SK-N-SH (cell line): Measurements from ENCODE around the gene TGM2.

Experiments
- CHD2 ChIP-seq: fragments of 150-350 bp; IDR thresholded peaks from 2 replicates; pipeline ENCODE4 v1.6.1; 2018; ENCODE audit warnings: low read length; ENCODE audit not compliant: partially characterized antibody
- CTCF ChIP-seq: fragments of 200-600 bp; sonication (generic); IDR thresholded peaks from 2 replicates; pipeline ENCODE4 v1.6.1; 2017; ENCODE audit warnings: antibody characterized with exemption, mild to moderate bottlenecking, moderate library complexity
- EP300 ChIP-seq, 2 experiments: IDR thresholded peaks; 2 replicates each; pipeline versions ENCODE4 v1.4.0 to v1.6.1; 2012; ENCODE audit warnings: borderline replicate concordance in 1 of 2, low read depth in 1 of 2, low read length in 1 of 2
- EZH2phosphoT487 ChIP-seq: fragments of 200-600 bp; sonication (generic); IDR thresholded peaks from 2 replicates; pipeline ENCODE4 v1.6.1; 2017; ENCODE audit warnings: low read depth, mixed run types, mild to moderate bottlenecking, antibody characterized with exemption, moderate library complexity, borderline replicate concordance
- MAX ChIP-seq: IDR thresholded peaks from 2 replicates; pipeline ENCODE4 v1.4.0; 2012; ENCODE audit warnings: low read depth
- NRF1 ChIP-seq: IDR thresholded peaks from 2 replicates; pipeline ENCODE4 v1.6.1; 2012; ENCODE audit warnings: low read depth, mild to moderate bottlenecking, low read length
- POLR2AphosphoS5 ChIP-seq: IDR thresholded peaks from 2 replicates; pipeline ENCODE4 v1.6.1; 2012; ENCODE audit warnings: low read depth, low read length
- RAD21 ChIP-seq: IDR thresholded peaks from 2 replicates; pipeline ENCODE4 v1.6.1; 2012; ENCODE audit warnings: mild to moderate bottlenecking, low read length
- RXRA ChIP-seq: IDR thresholded peaks from 2 replicates; pipeline ENCODE4 v1.4.0; 2012; ENCODE audit warnings: low read depth, mild to moderate bottlenecking, borderline replicate concordance
- SMC3 ChIP-seq: IDR thresholded peaks from 2 replicates; pipeline ENCODE4 v1.6.1; 2012; ENCODE audit warnings: low read depth, low read length, improper control_type of control experiment
- TAF1 ChIP-seq: IDR thresholded peaks from 2 replicates; pipeline ENCODE4 v1.6.1; 2012; ENCODE audit warnings: low read depth, mild to moderate bottlenecking, low read length, moderate library complexity, borderline replicate concordance
- TCF12 ChIP-seq: IDR thresholded peaks from 2 replicates; pipeline ENCODE4 v1.4.0; 2012
- YY1 ChIP-seq: IDR thresholded peaks from 2 replicates; pipeline ENCODE4 v1.4.0; 2012; ENCODE audit warnings: low read depth, mild to moderate bottlenecking

- TF ChIP-seq CHD2 (no peak), CTCF (no peak), RXRA (no peak), EZH2phosphoT487 (no peak), YY1 (no peak), NRF1 (no peak), MAX (no peak), TCF12 (no peak), POLR2AphosphoS5 (no peak), RAD21 (no peak), TAF1 (no peak), EP300 (IDR thresholded peaks at IDR 0.05; ENCODE audit: borderline replicate concordance in 1 of 2, low read depth in 1 of 2, low read length in 1 of 2) (no peak), SMC3 (no peak)
Observed at GRCh38 chr20:38178581-38178980, 13.5 kb upstream of the TGM2 start.
